ENCODE measurements around the gene PDE1C. TPM values are rescaled to one million over a fixed set of nuclear protein-coding genes. Genes with fewer than 3 reads are reported as not detected.

Gene PDE1C
- polyA plus RNA-seq, 1 of the 3 experiments (the other 2 are of a cell fraction), result 4.6 TPM

DNA sequence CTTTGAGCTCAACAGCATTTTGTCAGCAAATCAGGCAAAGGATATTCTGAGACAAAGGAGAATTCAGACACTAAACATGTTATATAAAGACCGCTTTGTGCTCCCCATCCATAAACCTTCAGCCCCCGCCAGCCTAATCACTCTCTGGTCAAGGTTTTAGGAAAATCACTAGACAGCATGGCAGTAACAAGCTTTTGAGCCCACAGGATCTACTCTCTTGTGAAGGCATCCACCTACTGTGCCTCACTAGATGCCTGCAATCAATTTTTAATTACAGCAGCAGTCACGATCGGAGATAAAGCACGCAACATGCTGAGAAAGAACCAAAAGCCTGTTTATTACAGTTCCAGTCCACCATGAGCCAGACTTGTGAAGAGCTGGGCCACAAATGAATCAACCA lies 19.1 kb downstream of the PDE1C start (continued):
- TF ChIP-seq, protein P1, sequence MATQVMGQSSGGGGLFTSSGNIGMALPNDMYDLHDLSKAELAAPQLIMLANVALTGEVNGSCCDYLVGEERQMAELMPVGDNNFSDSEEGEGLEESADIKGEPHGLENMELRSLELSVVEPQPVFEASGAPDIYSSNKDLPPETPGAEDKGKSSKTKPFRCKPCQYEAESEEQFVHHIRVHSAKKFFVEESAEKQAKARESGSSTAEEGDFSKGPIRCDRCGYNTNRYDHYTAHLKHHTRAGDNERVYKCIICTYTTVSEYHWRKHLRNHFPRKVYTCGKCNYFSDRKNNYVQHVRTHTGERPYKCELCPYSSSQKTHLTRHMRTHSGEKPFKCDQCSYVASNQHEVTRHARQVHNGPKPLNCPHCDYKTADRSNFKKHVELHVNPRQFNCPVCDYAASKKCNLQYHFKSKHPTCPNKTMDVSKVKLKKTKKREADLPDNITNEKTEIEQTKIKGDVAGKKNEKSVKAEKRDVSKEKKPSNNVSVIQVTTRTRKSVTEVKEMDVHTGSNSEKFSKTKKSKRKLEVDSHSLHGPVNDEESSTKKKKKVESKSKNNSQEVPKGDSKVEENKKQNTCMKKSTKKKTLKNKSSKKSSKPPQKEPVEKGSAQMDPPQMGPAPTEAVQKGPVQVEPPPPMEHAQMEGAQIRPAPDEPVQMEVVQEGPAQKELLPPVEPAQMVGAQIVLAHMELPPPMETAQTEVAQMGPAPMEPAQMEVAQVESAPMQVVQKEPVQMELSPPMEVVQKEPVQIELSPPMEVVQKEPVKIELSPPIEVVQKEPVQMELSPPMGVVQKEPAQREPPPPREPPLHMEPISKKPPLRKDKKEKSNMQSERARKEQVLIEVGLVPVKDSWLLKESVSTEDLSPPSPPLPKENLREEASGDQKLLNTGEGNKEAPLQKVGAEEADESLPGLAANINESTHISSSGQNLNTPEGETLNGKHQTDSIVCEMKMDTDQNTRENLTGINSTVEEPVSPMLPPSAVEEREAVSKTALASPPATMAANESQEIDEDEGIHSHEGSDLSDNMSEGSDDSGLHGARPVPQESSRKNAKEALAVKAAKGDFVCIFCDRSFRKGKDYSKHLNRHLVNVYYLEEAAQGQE (IDR thresholded peaks at IDR 0.05; ENCODE audit: low read depth, low read length), result no peak
- TF ChIP-seq RFX5 (IDR thresholded peaks at IDR 0.05; ENCODE audit: low read length), result no peak
- TF ChIP-seq MXI1 (IDR thresholded peaks at IDR 0.05; ENCODE audit: low read depth, low read length), result no peak
- TF ChIP-seq RAD21 (IDR thresholded peaks at IDR 0.05; ENCODE audit: low read length), result no peak
- no peak for TF ChIP-seq POLR2AphosphoS5 (IDR thresholded peaks at IDR 0.05; ENCODE audit: low read depth, low read length)
- no peak for TF ChIP-seq NFIC (IDR thresholded peaks at IDR 0.05; ENCODE audit: borderline replicate concordance)
- TF ChIP-seq GATA2 (CRISPR knock-in tag; IDR thresholded peaks at IDR 0.05), result no peak

DNA sequence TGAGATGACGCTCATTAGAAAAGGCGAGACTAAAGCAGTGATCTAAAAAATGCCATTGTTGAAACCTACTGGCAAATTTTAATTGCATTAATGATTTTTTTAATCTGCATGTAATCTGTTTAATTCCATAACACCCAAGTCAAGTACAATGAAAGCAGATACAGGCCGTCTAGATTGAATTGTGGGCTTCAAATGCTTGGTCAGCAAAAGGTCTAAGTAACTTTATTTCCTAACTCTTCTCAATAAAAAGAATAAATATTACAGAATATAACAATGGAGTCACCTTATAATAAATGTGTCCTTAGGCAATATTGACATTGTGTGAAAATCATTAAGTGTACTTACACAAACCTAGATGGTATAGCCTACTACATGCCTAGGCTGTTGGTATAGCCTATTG lies 20.6 kb downstream of the PDE1C start:
- no peak for DNase-seq
- ChIA-PET CTCF (no interaction called here), POLR2A (no interaction called here)
- H3K9ac ChIP-seq, result no peak overlapping the region
- no peaks in the 10 kb centered on the region; a peak in 1 of 4 replicates for H3K4me1 ChIP-seq (ENCODE audit: control insufficient read depth in 1 of 2, insufficient read depth in 2 of 2, low read depth in 1 of 2, low read length in 1 of 2)
- H3F3A ChIP-seq (replicated peaks; ENCODE audit: insufficient read depth), result no peaks in the 10 kb centered on the region
- no peaks in the 10 kb centered on the region for H3K9me3 ChIP-seq
- no peaks in the 10 kb centered on the region for H3K9me2 ChIP-seq
- no peaks in the 10 kb centered on the region; the same call in 1 of the 2 replicates for H3K27me3 ChIP-seq (ENCODE audit: insufficient read depth)
- H2AFZ ChIP-seq (ENCODE audit: low read depth), result no peak overlapping the region
- H4K20me1 ChIP-seq (ENCODE audit: insufficient read depth), result no peaks in the 10 kb centered on the region
- no peak overlapping the region for H3K4me3 ChIP-seq (ENCODE audit: low read depth in 2 of 2, low read length in 1 of 2)
- no peaks in the 10 kb centered on the region for H3K79me2 ChIP-seq (ENCODE audit: insufficient read depth)
- no peaks in the 10 kb centered on the region for H3K36me3 ChIP-seq (replicated peaks in 1 of 2; ENCODE audit: control insufficient read depth in 1 of 2, insufficient read depth in 2 of 2, low read length in 1 of 2)
- TF ChIP-seq, protein P1 (IDR thresholded peaks at IDR 0.05; ENCODE audit: low read depth, low read length), result no peak
- H3K4me2 ChIP-seq, result no peak overlapping the region
- WGBS (ENCODE audit: low lambda C conversion rate), result 11% methylated on average over 3 of the region's 3 CpGs
- H3K27ac ChIP-seq (ENCODE audit: low read depth in 2 of 2, low read length in 1 of 2), result no peak overlapping the region

All from SK-N-SH (cell line).